Measurements from ENCODE around the gene PIH1D2.

DNA sequence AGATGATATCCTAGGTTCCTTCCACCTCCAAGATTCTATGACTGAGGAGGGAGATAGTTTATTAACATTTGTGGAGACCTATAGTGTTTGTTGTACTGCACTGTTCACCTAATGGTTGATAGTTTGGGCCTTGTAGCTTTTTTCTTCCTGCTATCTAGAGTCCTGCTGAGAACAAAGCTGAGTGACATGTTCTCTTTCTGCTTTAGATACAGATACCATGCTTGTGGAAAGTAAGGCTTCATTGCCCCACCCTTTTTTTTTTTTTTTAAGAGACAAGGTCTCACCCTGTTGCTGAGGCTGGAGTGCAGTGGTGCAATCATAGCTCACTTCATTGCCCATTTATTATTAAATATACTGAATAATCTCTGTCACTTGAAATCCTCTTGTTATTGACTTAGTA lies 36.3 kb downstream of the PIH1D2 start:
- no peak for TF ChIP-seq POLR2A (IDR thresholded peaks at IDR 0.05)
- TF ChIP-seq POLR2AphosphoS5 (IDR thresholded peaks at IDR 0.05), result no peak

All from prostate gland (tissue), 1 donor.